Muscle layer of duodenum (tissue), 2 donors: Measurements from ENCODE around the gene SLC20A1.

ENCODE experiments used
- H3K27ac ChIP-seq: one replicate; pipeline ENCODE4 v1.7.0; 2013; ENCODE audit warnings: mild to moderate bottlenecking, low read length
- H3K27me3 ChIP-seq: one replicate; pipeline ENCODE4 v1.7.0; 2013; ENCODE audit warnings: low read depth, mild to moderate bottlenecking, control low read depth, low read length
- H3K36me3 ChIP-seq, 2 donors: one replicate each; pipeline ENCODE4 v1.7.0; 2013; ENCODE audit warnings: low read length in 2 of 2, control low read depth in 1 of 2, mild to moderate bottlenecking in 1 of 2; ENCODE audit not compliant: insufficient read depth in 2 of 2, control insufficient read depth in 1 of 2
- H3K4me1 ChIP-seq, 2 donors: one replicate each; pipeline ENCODE4 v1.7.0; 2013; ENCODE audit warnings: low read length in 2 of 2, mild to moderate bottlenecking in 2 of 2, control low read depth in 1 of 2, moderate library complexity in 1 of 2; ENCODE audit not compliant: insufficient read depth in 2 of 2, control insufficient read depth in 1 of 2
- H3K4me3 ChIP-seq, 2 donors: one replicate each; pipeline ENCODE4 v1.7.0; 2013; ENCODE audit warnings: low read length in 2 of 2, low read depth in 1 of 2, mild to moderate bottlenecking in 1 of 2
- H3K9me3 ChIP-seq, 2 donors: one replicate each; pipeline ENCODE4 v1.7.0; 2013; ENCODE audit warnings: low read length in 2 of 2, control low read depth in 1 of 2, mild to moderate bottlenecking in 1 of 2; ENCODE audit not compliant: control insufficient read depth in 1 of 2
- donor health status: healthy.

SLC20A1 gene

DNA sequence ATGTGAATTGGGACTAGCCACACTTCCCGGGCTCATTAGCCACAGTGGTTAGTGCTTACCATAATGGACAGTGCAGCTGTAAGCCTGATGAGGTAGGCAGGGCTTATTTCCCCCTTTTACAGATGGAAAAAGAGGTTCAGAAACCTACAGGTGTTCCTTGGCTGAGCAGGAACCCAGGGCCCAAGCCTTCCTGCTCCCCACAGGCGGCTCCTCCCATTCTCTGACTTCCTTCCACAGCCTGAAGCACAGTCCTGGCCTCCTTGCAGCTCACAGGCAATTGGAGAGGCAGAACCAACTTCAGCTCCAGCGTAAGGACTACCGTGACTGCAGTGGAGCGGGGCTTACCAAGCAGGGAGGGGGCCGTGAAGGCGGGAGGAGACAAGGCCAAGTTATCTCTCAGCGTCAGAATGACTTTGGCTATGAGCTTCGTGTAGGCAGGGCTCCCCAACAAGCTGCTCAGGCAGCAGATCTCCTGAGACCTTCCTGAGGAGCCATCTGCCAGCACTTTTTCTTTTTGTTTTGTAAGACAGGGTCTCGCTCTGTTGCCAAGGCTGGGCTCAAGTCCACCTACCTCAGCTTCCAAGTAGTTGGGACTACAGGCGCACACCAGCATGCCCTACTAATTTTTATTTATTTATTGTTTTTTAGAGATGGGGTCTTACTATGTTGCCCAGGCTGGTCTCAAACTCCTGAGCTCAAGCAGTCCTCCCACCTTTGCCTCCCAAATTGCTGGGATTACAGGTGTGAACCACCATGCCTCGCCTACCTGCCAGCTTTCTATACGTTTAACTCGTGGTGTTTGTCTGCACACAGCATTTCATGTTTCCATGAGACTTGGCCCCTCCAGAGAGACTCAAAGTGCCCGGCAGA, 40.8 kb downstream of the SLC20A1 start:
- Histone ChIP-seq H3K27me3 (no peaks in the 10 kb centered on the region), H3K9me3 (no peaks in the 10 kb centered on the region), H3K27ac (no peak overlapping the region), H3K4me3 (no peak overlapping the region), H3K4me1 (peaks cover 0 to 4% of the 10 kb centered on the region in 2 donors), H3K36me3 (no peaks in the 10 kb centered on the region)

DNA sequence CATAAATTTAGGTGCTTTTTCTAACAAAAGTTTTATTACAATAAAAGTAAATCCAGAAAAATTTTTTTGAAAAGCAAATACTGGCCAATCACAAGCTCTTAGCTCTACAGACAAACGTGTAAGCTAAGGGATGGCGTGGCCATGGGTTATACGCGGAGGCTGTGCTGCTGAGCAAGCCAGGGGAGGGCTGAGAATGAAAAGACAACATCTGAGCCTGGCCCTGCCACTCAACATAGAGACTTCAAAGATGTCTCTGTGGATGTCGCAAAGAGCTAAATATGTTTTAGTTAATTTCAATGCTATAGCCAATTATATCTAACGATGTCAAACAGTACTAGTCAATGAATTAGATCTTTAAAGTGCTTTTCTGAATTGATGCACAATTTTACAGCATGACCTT, 41.8 kb downstream of the SLC20A1 start:
- H3K27me3 ChIP-seq, result no peaks in the 10 kb centered on the region
- H3K36me3 ChIP-seq, result no peaks in the 10 kb centered on the region
- no peak overlapping the region for H3K27ac ChIP-seq
- H3K4me3 ChIP-seq, result no peak overlapping the region
- no peaks in the 10 kb centered on the region for H3K9me3 ChIP-seq
- peaks cover 0 to 4% of the 10 kb centered on the region in 2 donors for H3K4me1 ChIP-seq

- H3K27me3 ChIP-seq, result no peaks in the 10 kb centered on the region
- H3K4me3 ChIP-seq, result no peak overlapping the region
- peaks cover 0 to 4% of the 10 kb centered on the region in 2 donors for H3K4me1 ChIP-seq
- H3K36me3 ChIP-seq, result no peaks in the 10 kb centered on the region
- H3K9me3 ChIP-seq, result no peaks in the 10 kb centered on the region
- H3K27ac ChIP-seq, result no peak overlapping the region
Measured at GRCh38 chr2:112688086-112688880, 42.5 kb downstream of the SLC20A1 start.

GRCh38 chr2:112690853-112691401, 45.2 kb downstream of the SLC20A1 start:
- no peaks in the 10 kb centered on the region for H3K9me3 ChIP-seq
- H3K4me1 ChIP-seq, result peaks cover 0 to 4% of the 10 kb centered on the region in 2 donors
- no peak overlapping the region for H3K4me3 ChIP-seq
- H3K36me3 ChIP-seq, result no peaks in the 10 kb centered on the region
- no peak overlapping the region for H3K27ac ChIP-seq
- no peaks in the 10 kb centered on the region for H3K27me3 ChIP-seq

DNA sequence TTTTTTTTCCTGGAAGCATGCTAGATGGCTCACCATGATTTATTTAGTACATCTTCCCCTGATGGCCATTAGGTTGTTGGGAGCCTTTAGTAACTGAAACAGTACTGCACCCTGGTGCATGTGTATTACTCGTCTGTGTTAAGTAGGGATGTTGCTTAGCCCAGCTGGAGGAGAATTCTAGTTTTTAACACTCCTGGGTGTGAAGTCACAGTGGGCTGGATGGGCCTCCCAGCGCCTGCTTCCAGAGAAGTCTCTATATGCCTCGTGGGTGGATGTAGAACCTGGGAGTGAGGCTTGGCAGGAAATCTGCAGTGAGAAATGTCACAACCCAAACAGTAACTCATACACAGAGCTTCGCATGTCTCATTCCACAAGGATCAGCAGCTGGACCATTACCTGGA, 46.1 kb downstream of the SLC20A1 start:
- Histone ChIP-seq H3K36me3 (no peaks in the 10 kb centered on the region), H3K9me3 (no peaks in the 10 kb centered on the region), H3K4me3 (no peak overlapping the region), H3K27ac (no peak overlapping the region), H3K4me1 (peaks cover 0 to 4% of the 10 kb centered on the region in 2 donors), H3K27me3 (no peaks in the 10 kb centered on the region)

DNA sequence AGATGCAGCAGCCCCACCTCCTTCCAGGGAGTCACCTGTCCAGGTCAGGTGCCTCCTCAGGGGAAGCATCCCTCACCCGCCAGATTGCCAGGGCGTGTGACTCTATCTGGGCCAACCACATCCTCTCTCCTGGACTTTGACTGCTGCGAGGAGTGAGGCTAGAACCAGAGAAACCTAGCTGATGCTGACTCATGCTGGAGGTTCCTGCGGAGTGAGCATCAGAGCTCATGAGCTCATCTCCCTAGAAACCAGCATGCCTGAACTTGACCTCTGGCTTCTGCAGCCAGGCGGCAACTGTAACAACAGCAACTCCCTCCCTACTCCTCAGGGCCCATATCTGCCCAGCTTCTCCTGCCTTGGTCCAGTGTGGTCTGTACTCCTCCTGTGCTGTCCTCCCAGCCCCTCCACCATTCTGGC, 46.8 kb downstream of the SLC20A1 start:
- Histone ChIP-seq H3K27ac (no peak overlapping the region), H3K4me3 (no peak overlapping the region), H3K27me3 (no peaks in the 10 kb centered on the region), H3K36me3 (no peaks in the 10 kb centered on the region), H3K4me1 (peaks cover 0 to 4% of the 10 kb centered on the region in 2 donors), H3K9me3 (no peaks in the 10 kb centered on the region)

DNA sequence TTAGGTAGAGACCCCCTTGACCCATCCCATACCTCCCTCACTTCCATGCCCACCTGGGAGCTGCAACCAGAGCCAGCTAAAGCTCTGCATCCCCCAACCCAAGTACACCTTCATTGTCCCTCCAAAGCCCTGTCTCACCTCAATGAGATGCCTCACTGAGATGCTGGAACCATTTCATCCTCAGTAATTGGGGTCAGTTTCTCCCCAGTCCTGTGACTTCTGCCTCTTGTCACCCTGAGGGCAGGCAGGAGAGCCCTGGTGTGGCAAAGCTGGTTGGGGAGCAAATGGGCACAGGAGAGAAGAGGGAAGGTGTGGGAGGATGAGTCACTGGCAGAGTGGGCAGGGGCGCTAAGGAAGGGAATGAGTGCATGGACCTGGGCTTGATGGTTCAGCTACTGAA, 47.2 kb downstream of the SLC20A1 start:
- H3K36me3 ChIP-seq, result no peaks in the 10 kb centered on the region
- H3K9me3 ChIP-seq, result no peaks in the 10 kb centered on the region
- no peaks in the 10 kb centered on the region for H3K27me3 ChIP-seq
- H3K4me1 ChIP-seq, result peaks cover 0 to 4% of the 10 kb centered on the region in 2 donors
- H3K4me3 ChIP-seq, result no peak overlapping the region
- H3K27ac ChIP-seq, result no peak overlapping the region

- no peak overlapping the region for H3K27ac ChIP-seq
- H3K4me1 ChIP-seq, result peaks cover 0 to 4% of the 10 kb centered on the region in 2 donors
- no peaks in the 10 kb centered on the region for H3K27me3 ChIP-seq
- no peak overlapping the region for H3K4me3 ChIP-seq
- H3K36me3 ChIP-seq, result no peaks in the 10 kb centered on the region
- no peaks in the 10 kb centered on the region for H3K9me3 ChIP-seq
Measured at GRCh38 chr2:112693596-112693995, 47.9 kb downstream of the SLC20A1 start.

- Histone ChIP-seq H3K4me1 (peaks cover 0 to 4% of the 10 kb centered on the region in 2 donors), H3K4me3 (no peak overlapping the region), H3K27me3 (no peaks in the 10 kb centered on the region), H3K27ac (no peak overlapping the region), H3K9me3 (no peaks in the 10 kb centered on the region), H3K36me3 (no peaks in the 10 kb centered on the region)
Measured at GRCh38 chr2:112694182-112694581, 48.4 kb downstream of the SLC20A1 start.

- Histone ChIP-seq H3K27me3 (no peaks in the 10 kb centered on the region), H3K27ac (no peak overlapping the region), H3K9me3 (no peaks in the 10 kb centered on the region), H3K36me3 (no peaks in the 10 kb centered on the region), H3K4me1 (no peaks in the 10 kb centered on the region), H3K4me3 (no peak overlapping the region)
Measured at GRCh38 chr2:112698834-112699515, 53.2 kb downstream of the SLC20A1 start.
